ENCODE measurements around the gene LPP.

DNA sequence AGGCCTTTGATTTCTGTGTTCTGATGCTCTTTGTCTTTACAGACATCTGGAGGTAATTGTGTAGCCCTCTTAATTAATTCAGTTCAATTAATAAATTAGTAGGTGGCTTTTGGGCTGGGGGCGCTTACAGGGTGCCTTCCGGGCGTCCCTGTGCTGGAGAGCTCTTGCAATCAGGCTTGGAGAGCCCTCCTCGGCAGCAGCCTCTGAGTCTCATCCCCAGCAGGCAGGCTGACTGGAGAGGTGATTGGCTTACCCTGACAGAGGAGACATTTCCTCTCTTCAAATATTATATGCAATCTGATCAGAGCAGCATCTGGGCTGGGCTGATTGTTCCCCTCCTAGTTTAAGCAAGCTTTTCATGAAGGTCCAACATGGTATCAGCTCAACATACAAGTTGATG lies 250.7 kb downstream of the LPP start:
- TF ChIP-seq CTCF (conservative IDR thresholded peaks at IDR 0.05; ENCODE audit: low read depth, low read length) (no peak), MAFK (IDR thresholded peaks at IDR 0.05; ENCODE audit: low read depth, low read length) (no peak), POLR2A (IDR thresholded peaks at IDR 0.05; ENCODE audit: low read depth, low read length) (no peak), CHD1 (IDR thresholded peaks at IDR 0.05; ENCODE audit: low read depth, low read length) (no peak), MXI1 (IDR thresholded peaks at IDR 0.05; ENCODE audit: borderline replicate concordance, low read depth, low read length) (no peak), FOS (IDR thresholded peaks at IDR 0.05; ENCODE audit: low read depth, low read length) (no peak), SMC3 (IDR thresholded peaks at IDR 0.05; ENCODE audit: low read depth, low read length) (no peak), RAD21 (IDR thresholded peaks at IDR 0.05; ENCODE audit: low read length) (no peak), RFX5 (IDR thresholded peaks at IDR 0.05; ENCODE audit: low read depth, low read length) (no peak), RCOR1 (IDR thresholded peaks at IDR 0.05; ENCODE audit: insufficient replicate concordance, low read length) (no peak)
- TF ChIP-seq, protein P1, sequence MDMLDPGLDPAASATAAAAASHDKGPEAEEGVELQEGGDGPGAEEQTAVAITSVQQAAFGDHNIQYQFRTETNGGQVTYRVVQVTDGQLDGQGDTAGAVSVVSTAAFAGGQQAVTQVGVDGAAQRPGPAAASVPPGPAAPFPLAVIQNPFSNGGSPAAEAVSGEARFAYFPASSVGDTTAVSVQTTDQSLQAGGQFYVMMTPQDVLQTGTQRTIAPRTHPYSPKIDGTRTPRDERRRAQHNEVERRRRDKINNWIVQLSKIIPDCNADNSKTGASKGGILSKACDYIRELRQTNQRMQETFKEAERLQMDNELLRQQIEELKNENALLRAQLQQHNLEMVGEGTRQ (IDR thresholded peaks at IDR 0.05; ENCODE audit: low read depth, low read length) = no peak
- TF ChIP-seq, protein P2, sequence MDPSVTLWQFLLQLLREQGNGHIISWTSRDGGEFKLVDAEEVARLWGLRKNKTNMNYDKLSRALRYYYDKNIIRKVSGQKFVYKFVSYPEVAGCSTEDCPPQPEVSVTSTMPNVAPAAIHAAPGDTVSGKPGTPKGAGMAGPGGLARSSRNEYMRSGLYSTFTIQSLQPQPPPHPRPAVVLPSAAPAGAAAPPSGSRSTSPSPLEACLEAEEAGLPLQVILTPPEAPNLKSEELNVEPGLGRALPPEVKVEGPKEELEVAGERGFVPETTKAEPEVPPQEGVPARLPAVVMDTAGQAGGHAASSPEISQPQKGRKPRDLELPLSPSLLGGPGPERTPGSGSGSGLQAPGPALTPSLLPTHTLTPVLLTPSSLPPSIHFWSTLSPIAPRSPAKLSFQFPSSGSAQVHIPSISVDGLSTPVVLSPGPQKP (IDR thresholded peaks at IDR 0.05; ENCODE audit: borderline replicate concordance, low read depth, low read length) = no peak
